Measurements from ENCODE around the gene TRHDE.
"Not testable (repeated sequence)": the region's sequence is repeated elsewhere in the genome, so short reads cannot be mapped to it uniquely, and the experiment has no call there.

The TRHDE gene

GRCh38 chr12:72631926-72632685 lies 359.9 kb downstream of the TRHDE start:
- DNase-seq (ENCODE audit: low read depth), result no peak

- no peak for DNase-seq (ENCODE audit: low read depth)
Measured at GRCh38 chr12:72642706-72643105, 370.5 kb downstream of the TRHDE start.

GRCh38 chr12:72647139-72647538 lies 375.0 kb downstream of the TRHDE start:
- DNase-seq (ENCODE audit: low read depth), result no peak

GRCh38 chr12:72658615-72659014 lies 386.4 kb downstream of the TRHDE start:
- no peak for DNase-seq (ENCODE audit: low read depth)

GRCh38 chr12:72660174-72660573 lies 388.0 kb downstream of the TRHDE start:
- DNase-seq (ENCODE audit: low read depth), result not testable (repeated sequence)

GRCh38 chr12:72673853-72674252 lies 401.7 kb downstream of the TRHDE start:
- DNase-seq (ENCODE audit: low read depth), result no peak

GRCh38 chr12:72676556-72676955 lies 404.4 kb downstream of the TRHDE start:
- DNase-seq (ENCODE audit: low read depth), result no peak

GRCh38 chr12:72677139-72677538 lies 405.0 kb downstream of the TRHDE start:
- no peak for DNase-seq (ENCODE audit: low read depth)

- DNase-seq (ENCODE audit: low read depth), result no peak
Measured at GRCh38 chr12:72677846-72678245, 405.7 kb downstream of the TRHDE start.

- no peak for DNase-seq (ENCODE audit: low read depth)
Measured at GRCh38 chr12:72679147-72679757, 407.1 kb downstream of the TRHDE start.

- DNase-seq (ENCODE audit: low read depth), result no peak
Measured at GRCh38 chr12:72681028-72681427, 408.9 kb downstream of the TRHDE start.

GRCh38 chr12:72684491-72684890 lies 412.3 kb downstream of the TRHDE start:
- DNase-seq (ENCODE audit: low read depth), result no peak

GRCh38 chr12:72692338-72692737 lies 420.2 kb downstream of the TRHDE start:
- DNase-seq (ENCODE audit: low read depth), result no peak

- DNase-seq (ENCODE audit: low read depth), result no peak
Measured at GRCh38 chr12:72694193-72694592, 422.0 kb downstream of the TRHDE start.

GRCh38 chr12:72699362-72699761 lies 427.2 kb downstream of the TRHDE start:
- DNase-seq (ENCODE audit: low read depth), result no peak

GRCh38 chr12:72712025-72712424 lies 439.9 kb downstream of the TRHDE start:
- DNase-seq (ENCODE audit: low read depth), result not testable (repeated sequence)

GRCh38 chr12:72716221-72716620 lies 444.1 kb downstream of the TRHDE start:
- DNase-seq (ENCODE audit: low read depth), result no peak

- no peak for DNase-seq (ENCODE audit: low read depth)
Measured at GRCh38 chr12:72717036-72717435, 444.9 kb downstream of the TRHDE start.

All from HS-5 (cell line).